GM18502 (cell line): Measurements from ENCODE around the gene PIGBOS1.
A peak's percentile ranks its signal among the peaks of the same experiment; 100 is the strongest.

Source experiments
- ATAC-seq: cut with Tn5 transposase; IDR thresholded peaks from one replicate; pipeline ENCODE4 v1.9.1; 2021; ENCODE audit warnings: mild to moderate bottlenecking; ENCODE audit not compliant: unreplicated experiment, poor library complexity

PIGBOS1 gene

GRCh38 chr15:55270291-55270690 lies 48.6 kb downstream of the PIGBOS1 start:
- ATAC-seq: no peak

DNA sequence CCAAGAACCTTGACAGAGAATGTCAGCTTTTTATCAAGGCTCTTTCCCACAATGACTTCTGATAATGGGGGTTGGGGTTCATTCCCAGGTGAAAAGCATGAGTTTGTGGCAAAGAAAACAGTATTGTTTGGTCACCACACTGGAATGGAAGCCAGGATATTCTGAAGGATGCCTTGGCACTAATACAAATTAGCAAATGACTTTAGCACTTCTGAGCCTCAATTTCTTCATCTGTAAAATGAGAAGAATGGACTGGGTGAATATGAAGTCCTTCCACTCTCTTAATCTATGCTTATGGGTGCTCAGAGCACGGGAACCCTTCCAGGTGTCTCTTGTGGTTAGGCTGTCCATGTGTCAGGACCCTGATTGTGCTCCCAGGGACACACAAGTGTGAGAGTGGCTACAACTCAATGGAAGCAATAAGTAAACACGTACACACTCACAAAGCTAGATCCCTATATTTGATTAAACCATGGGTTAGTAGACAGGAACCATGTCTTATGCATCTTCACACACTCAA lies 50.7 kb downstream of the PIGBOS1 start:
- no peak for ATAC-seq

DNA sequence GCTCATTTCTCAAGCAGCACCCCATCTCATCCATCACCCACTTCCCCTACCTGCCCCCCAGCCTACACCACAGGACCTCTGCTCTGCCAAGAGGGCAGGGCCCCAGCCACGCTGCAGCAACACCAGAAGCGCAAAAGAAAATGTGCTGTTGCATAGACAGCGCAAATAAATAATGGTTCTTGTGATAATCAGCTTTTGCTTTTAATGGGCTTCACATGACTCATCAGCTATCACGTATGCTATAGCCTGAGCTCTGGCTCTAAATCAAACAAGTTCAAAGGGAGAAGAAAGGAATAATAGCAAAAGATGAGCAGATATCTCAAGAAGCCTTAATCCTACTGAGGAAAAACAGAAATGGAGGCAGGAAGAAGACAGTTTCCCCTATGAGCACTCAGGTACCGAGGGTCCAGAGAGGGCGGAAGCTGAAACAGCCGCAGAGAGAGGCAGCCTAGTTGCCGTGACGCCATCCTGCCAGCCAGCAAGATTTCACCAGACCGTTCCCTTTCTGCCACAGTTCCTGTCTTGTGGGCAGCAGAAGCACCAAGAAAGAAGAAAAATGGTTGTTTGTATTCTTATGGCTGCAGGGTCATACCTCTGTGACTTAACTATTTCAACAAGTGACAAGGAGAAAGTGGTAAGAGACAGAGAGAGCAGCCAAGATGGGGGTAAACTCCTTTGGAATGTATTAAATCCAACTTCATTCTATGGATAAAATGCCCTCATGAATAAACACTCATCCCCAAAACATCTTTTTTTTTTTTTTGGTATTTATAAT lies 51.3 kb downstream of the PIGBOS1 start:
- peak; percentile 97 for ATAC-seq
